ENCODE measurements around the gene LCE3D.

Gene LCE3D

GRCh38 chr1:152539901-152540300 is 40.4 kb downstream of the LCE3D start:
- H3K9ac ChIP-seq (ENCODE audit: low read depth, low read length) = no peak overlapping the region
- H3K79me2 ChIP-seq (ENCODE audit: insufficient read depth, low read length) = no peaks in the 10 kb centered on the region
- TF ChIP-seq CTCF (IDR thresholded peaks at IDR 0.05; ENCODE audit: borderline replicate concordance, extremely low read depth, low read length, poor library complexity, severe bottlenecking) (no peak), EZH2 (IDR thresholded peaks at IDR 0.05; ENCODE audit: borderline replicate concordance, low read depth, low read length, severe bottlenecking) (no peak)
- H3K4me2 ChIP-seq (ENCODE audit: insufficient read depth, low read length) = no peak overlapping the region
- H4K20me1 ChIP-seq (ENCODE audit: insufficient read depth, low read length) = no peaks in the 10 kb centered on the region
- no peaks in the 10 kb centered on the region for H3K36me3 ChIP-seq (ENCODE audit: insufficient read depth, low read length)
- H3K9me3 ChIP-seq (ENCODE audit: insufficient read depth, low read length, severe bottlenecking) = no peaks in the 10 kb centered on the region
- no peak for ATAC-seq (ENCODE audit: insufficient read depth, low read depth)
- H3K27ac ChIP-seq (ENCODE audit: low read length) = no peak overlapping the region
- no peaks in the 10 kb centered on the region for H3K27me3 ChIP-seq (ENCODE audit: insufficient read depth, low read length, poor library complexity)
- DNase-seq = no peak
- H3K4me1 ChIP-seq (ENCODE audit: insufficient read depth, low read length) = no peaks in the 10 kb centered on the region
- H2AFZ ChIP-seq (ENCODE audit: low read depth, low read length) = no peak overlapping the region
- H3K4me3 ChIP-seq (ENCODE audit: low read depth in 1 of 2, low read length in 2 of 2) = no peak overlapping the region

- H3K4me3 ChIP-seq (ENCODE audit: low read depth in 1 of 2, low read length in 2 of 2) = no peak overlapping the region
- DNase-seq (no peak), ATAC-seq (ENCODE audit: insufficient read depth, low read depth) (no peak)
- H3K9me3 ChIP-seq (ENCODE audit: insufficient read depth, low read length, severe bottlenecking) = no peaks in the 10 kb centered on the region
- H4K20me1 ChIP-seq (ENCODE audit: insufficient read depth, low read length) = no peaks in the 10 kb centered on the region
- H3K27me3 ChIP-seq (ENCODE audit: insufficient read depth, low read length, poor library complexity) = no peaks in the 10 kb centered on the region
- no peak overlapping the region for H3K9ac ChIP-seq (ENCODE audit: low read depth, low read length)
- no peak overlapping the region for H2AFZ ChIP-seq (ENCODE audit: low read depth, low read length)
- no peaks in the 10 kb centered on the region for H3K4me1 ChIP-seq (ENCODE audit: insufficient read depth, low read length)
- no peak overlapping the region for H3K27ac ChIP-seq (ENCODE audit: low read length)
- no peak for TF ChIP-seq CTCF (IDR thresholded peaks at IDR 0.05; ENCODE audit: borderline replicate concordance, extremely low read depth, low read length, poor library complexity, severe bottlenecking)
- no peak for TF ChIP-seq EZH2 (IDR thresholded peaks at IDR 0.05; ENCODE audit: borderline replicate concordance, low read depth, low read length, severe bottlenecking)
- H3K79me2 ChIP-seq (ENCODE audit: insufficient read depth, low read length) = no peaks in the 10 kb centered on the region
- no peak overlapping the region for H3K4me2 ChIP-seq (ENCODE audit: insufficient read depth, low read length)
- no peaks in the 10 kb centered on the region for H3K36me3 ChIP-seq (ENCODE audit: insufficient read depth, low read length)
Observed at GRCh38 chr1:152537496-152537895, 42.8 kb downstream of the LCE3D start.

- Histone ChIP-seq H4K20me1 (ENCODE audit: insufficient read depth, low read length) (no peaks in the 10 kb centered on the region), H3K27me3 (ENCODE audit: insufficient read depth, low read length, poor library complexity) (no peaks in the 10 kb centered on the region), H3K4me3 (ENCODE audit: low read depth in 1 of 2, low read length in 2 of 2) (no peak overlapping the region), H3K27ac (ENCODE audit: low read length) (no peak overlapping the region), H3K4me1 (ENCODE audit: insufficient read depth, low read length) (no peaks in the 10 kb centered on the region), H3K9ac (ENCODE audit: low read depth, low read length) (no peak overlapping the region), H2AFZ (ENCODE audit: low read depth, low read length) (no peak overlapping the region), H3K4me2 (ENCODE audit: insufficient read depth, low read length) (no peak overlapping the region), H3K36me3 (ENCODE audit: insufficient read depth, low read length) (no peaks in the 10 kb centered on the region), H3K9me3 (ENCODE audit: insufficient read depth, low read length, severe bottlenecking) (no peaks in the 10 kb centered on the region), H3K79me2 (ENCODE audit: insufficient read depth, low read length) (no peaks in the 10 kb centered on the region)
- no peak for TF ChIP-seq EZH2 (IDR thresholded peaks at IDR 0.05; ENCODE audit: borderline replicate concordance, low read depth, low read length, severe bottlenecking)
- no peak for TF ChIP-seq CTCF (IDR thresholded peaks at IDR 0.05; ENCODE audit: borderline replicate concordance, extremely low read depth, low read length, poor library complexity, severe bottlenecking)
- no peak for DNase-seq
- no peak for ATAC-seq (ENCODE audit: insufficient read depth, low read depth)
Observed at GRCh38 chr1:152535774-152536173, 44.5 kb downstream of the LCE3D start.

All from DND-41 (cell line).